GM18502 (cell line): ENCODE data around the gene TAF11L13.
"Not testable (repeated sequence)": the region's sequence is repeated elsewhere in the genome, so short reads cannot be mapped to it uniquely, and the experiment has no call there.

Experiments used
- ATAC-seq: cut with Tn5 transposase; IDR thresholded peaks from one replicate; pipeline ENCODE4 v1.9.1; 2021; ENCODE audit warnings: mild to moderate bottlenecking; ENCODE audit not compliant: unreplicated experiment, poor library complexity

The TAF11L13 gene

DNA sequence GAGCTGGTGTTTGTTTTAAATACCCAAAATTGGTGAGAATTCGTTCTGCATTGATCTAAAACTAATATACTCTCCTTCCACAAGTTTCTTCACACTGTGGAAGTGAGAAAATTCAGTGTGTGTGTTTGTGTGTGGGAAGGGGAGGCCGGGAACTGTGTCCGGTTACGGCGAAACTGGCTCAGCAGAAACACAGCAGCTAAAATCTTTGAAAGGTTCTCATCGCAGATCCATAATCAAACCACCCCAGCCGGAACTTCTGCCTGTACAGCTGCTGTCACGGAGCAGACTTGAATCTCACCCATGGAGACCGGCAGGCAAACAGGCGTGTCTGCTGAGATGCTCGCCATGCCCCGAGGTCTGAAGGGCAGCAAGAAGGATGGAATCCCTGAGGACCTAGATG lies at the start of gene TAF11L13:
Gene TAF11L13, plus strand, starts transcription at position 301 of the 400 bp plus-strand sequence.
- not testable (repeated sequence) for ATAC-seq

GRCh38 chr5:17585658-17586057 lies 46.2 kb upstream of the TAF11L13 start, which contains the start of gene TAF11L7:
Gene TAF11L7, minus strand, starts transcription at chr5:17585758.
- not testable (repeated sequence) for ATAC-seq

GRCh38 chr5:17590860-17591259 lies 41.0 kb upstream of the TAF11L13 start, which contains the start of gene TAF11L8:
Gene TAF11L8, minus strand, starts transcription at chr5:17590960.
- not testable (repeated sequence) for ATAC-seq

DNA sequence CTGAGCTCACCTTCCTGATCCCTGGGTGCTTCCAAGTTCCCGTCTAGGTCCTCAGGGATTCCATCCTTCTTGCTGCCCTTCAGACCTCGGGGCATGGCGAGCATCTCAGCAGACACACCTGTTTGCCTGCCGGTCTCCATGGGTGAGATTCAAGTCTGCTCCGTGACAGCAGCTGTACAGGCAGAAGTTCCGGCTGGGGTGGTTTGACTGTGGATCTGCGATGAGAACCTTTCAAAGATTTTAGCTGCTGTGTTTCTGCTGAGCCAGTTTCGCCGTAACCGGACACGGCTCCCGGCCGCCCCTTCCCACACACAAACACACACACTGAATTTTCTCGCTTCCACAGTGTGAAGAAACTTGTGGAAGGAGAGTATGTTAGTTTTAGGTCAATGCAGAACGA lies 37.6 kb upstream of the TAF11L13 start, which contains the start of gene TAF11L9:
Gene TAF11L9, minus strand, starts transcription at position 140 of the 400 bp plus-strand sequence.
- ATAC-seq = not testable (repeated sequence)

- not testable (repeated sequence) for ATAC-seq
Measured at GRCh38 chr5:17597728-17598127, 34.2 kb upstream of the TAF11L13 start, which contains the start of gene TAF11L10. Gene TAF11L10, minus strand, starts transcription at chr5:17597828.

GRCh38 chr5:17603880-17604279 lies 28.0 kb upstream of the TAF11L13 start, which contains the start of gene TAF11L11:
Gene TAF11L11, plus strand, starts transcription at chr5:17604183.
- not testable (repeated sequence) for ATAC-seq

GRCh38 chr5:17604951-17605350 lies 26.9 kb upstream of the TAF11L13 start:
- no peak for ATAC-seq

DNA sequence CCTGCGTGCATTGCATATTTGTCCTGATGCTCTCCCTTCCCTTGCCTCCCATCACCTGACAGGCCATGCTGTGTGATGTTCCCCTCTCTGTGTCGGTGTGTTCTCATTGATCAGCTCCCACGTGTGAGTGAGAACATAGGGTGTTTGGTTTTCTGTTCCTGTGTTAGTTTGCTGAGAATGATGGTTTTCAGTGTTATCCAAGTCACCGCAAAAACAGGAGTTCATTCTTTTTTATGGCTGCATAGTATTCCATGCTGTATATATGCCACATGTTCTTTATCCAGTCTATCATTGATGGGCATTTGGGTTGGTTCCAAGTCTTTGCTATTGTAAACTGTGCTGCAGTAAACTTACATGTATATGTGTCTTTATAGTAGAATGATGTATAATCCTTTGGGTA lies 24.4 kb upstream of the TAF11L13 start:
- not testable (repeated sequence) for ATAC-seq

- ATAC-seq = not testable (repeated sequence)
Measured at GRCh38 chr5:17610092-17610491, 21.8 kb upstream of the TAF11L13 start, which contains the start of gene TAF11L12. Gene TAF11L12, plus strand, starts transcription at chr5:17610392.

- ATAC-seq = no peak
Measured at GRCh38 chr5:17614872-17615605, 16.8 kb upstream of the TAF11L13 start.

DNA sequence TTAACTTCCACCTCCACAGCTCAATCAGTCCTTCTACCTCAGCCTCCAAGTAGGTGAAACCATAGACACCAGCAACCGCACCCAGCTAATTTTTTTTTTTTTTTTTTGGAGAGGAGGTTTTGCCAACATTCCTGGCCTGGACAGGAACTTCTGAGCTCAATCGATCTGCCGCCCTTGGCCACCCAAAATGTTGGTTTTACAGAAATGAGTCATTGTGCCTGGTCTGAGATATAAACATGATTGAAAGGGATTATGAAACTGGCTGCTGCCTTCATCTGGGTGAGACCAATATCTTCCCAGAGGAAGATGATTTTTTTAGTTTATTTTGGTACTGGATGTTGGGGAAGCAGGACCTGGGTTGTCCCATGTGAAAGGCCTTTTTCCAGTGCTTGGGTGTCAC lies 12.5 kb upstream of the TAF11L13 start:
- no peak for ATAC-seq

DNA sequence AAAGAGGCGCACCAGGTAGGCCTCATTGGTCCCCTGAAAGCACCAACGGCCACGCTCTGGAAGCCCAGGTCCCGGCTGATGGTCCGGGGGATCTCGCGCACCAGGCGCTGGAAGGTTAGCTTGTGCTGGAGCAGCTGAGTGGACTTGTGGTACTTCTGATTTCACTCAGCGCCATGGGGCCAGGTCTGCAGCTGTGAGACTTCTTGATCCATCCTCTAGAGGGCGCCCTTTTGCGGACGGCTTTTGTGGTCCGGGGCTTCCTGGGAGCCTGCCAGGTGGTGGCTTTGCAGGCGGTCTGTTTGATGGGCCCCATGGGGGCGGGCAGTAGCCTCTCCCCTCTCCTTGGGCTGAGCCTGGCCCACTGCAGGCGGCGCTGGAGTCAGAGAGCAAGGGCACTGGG lies 11.3 kb upstream of the TAF11L13 start:
- no peak for ATAC-seq

DNA sequence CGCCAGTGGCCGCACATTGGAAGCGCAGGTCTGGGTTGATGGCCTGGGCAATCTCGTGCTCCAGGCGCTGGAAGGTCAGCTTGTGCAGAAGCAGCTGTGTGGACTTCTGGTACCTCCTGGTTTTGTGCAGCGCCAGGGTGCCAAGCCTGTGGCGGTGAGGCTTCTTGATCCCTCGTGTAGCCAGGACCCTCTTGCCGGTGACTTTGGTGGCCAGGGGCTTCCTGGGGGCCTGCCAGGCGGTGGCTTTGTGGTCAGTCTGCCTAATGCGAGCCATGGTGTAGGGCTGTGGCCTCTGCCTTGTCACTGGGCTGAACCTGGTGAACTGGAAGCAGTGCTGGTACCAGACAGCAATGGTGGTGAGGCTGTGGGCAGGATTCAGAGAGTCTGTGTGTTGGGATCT lies 6.2 kb upstream of the TAF11L13 start:
- ATAC-seq = no peak

DNA sequence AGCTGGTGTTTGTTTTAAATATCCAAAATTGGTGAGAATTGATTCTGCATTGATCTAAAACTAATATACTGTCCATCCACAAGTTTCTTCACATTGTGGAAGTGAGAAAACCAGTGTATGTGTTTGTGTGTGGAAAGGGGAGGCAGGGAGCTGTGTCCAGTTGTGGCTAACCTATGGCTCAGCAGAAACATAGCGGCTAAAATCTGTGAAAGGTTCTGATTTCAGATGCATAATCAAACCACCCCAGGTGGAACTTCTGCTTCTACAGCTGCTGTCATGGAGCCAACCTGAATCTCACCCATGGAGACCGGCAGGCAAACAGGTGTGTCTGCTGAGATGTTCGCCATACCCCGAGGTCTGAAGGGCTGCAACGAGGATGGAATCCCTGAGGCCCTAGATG lies 2.3 kb downstream of the TAF11L13 start, which contains the start of gene TAF11L14:
Gene TAF11L14, plus strand, starts transcription at position 301 of the 400 bp plus-strand sequence.
- ATAC-seq = no peak

GRCh38 chr5:17649232-17649631 lies 17.3 kb downstream of the TAF11L13 start:
- not testable (repeated sequence) for ATAC-seq

DNA sequence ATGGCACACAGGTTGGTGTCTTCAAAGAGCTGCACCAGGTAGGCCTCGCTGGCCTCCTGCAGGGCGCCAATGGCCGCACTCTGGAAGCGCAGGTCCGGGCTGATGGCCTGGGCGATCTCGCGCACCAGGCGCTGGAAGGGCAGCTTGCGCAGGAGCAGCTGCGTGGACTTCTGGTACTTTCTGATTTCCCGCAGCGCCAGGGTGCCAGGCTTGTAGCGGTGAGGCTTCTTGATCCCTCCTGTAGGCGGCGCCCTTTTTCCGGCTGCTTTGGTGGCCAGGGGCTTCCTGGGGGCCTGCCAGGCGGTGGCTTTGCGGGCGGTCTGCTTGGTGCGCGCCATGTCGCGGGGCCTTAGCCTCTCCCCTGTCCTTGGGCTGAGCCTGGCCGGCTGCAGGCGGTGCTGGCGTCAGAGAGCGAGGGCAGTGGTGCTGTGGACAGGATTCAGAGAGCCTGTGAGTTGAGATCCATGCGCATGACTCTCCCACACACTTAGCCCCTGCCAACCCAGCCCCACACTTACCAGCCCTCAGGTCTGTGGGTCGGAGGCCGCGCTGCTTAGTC lies 23.4 kb downstream of the TAF11L13 start:
- not testable (repeated sequence) for ATAC-seq

- no peak for ATAC-seq
Measured at GRCh38 chr5:17655921-17656320, 24.0 kb downstream of the TAF11L13 start.

DNA sequence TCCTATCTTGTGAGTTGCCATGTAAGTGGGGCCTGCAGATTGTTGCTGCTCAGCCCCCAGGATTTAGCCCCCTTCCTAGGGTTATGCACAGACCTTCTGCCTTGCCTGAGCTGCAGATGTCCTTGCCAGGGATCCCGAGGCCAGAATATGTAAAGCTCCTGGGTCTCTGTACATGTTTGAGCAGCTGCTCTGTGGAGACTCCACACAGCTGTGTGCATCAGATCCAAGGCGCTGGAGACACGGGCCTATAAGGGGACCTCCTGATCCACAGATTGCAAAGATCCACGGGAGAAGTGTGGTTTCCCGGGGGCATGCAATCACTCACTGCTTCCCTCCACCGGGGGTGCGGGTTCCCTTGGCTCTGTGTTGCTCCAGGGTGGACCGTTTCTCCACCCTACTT lies 31.3 kb downstream of the TAF11L13 start:
- ATAC-seq = no peak

GRCh38 chr5:17665836-17666235 lies 33.9 kb downstream of the TAF11L13 start:
- ATAC-seq = no peak

DNA sequence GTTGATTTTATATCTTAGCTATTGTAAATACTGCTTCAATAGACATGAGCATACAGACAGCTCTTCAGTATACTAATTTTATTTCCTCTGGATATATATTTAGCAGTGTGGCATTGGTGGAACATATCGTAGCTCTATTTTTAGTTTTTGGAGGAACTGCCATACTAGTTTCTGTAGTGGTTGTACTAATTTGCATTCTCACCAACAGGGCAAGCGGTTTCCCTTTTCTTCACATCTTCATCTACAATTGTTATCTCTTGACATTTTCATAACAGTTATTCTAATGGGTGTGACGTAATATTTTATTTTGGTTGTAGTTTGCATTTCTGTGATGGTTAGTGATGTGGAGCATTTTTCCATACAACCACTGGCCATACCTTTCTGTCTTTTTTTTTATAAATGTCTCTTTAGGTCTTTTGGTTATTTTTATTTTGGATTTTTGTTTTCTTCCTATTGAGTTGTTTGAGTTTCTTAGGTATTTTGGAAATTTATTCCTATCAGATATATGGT lies 34.9 kb downstream of the TAF11L13 start:
- no peak for ATAC-seq

DNA sequence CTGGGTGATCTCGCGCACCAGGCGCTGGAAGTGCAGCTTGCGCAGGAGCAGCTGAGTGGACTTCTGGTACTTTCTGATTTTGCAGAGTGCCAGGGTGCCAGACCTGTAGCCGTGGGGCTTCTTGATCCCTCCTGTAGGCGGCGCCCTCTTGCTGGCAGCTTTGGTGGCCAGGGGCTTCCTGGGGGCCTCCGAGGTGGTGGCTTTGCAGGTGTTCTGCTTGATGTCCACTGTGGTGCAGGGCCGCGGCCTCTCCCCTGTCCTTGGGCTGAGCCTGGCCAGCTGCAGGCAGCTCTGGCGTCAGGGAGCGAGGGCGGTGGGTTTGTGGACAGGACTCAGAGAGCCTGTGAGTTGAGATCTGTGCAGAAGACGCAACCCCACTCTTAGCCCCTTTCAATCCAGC lies 38.5 kb downstream of the TAF11L13 start:
- no peak for ATAC-seq
